Measurements from ENCODE around the gene ISG20L2. TPM values are rescaled to one million over a fixed set of nuclear protein-coding genes. Genes with fewer than 3 reads are reported as not detected.

Gene ISG20L2
- polyA plus RNA-seq, 3 donors = 17.2 to 23.5 (median 18.1) TPM

DNA sequence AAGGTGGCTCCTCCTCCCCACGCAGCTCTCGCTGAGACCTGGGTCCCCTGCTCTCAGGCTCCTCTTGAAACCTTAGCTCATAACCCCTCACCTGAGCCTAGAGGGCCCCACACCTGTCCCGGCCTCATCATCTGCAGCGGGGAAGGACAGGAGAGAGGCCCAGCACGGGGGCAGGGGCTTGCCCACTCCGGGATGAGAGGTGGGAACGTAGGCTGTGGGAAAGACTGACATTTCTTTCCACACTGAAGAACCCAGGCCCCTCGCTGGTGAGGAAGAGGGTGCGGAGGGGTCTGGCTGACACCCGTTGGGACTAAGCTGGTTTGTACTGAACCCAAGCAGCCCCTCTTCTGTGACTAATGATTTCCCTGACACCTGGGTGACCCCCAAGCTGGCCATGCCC lies 37.4 kb downstream of the ISG20L2 start:
- Histone ChIP-seq H3K79me2 (ENCODE audit: insufficient read depth, low read length) (no peaks in the 10 kb centered on the region), H4K20me1 (ENCODE audit: insufficient read depth, low read length) (no peaks in the 10 kb centered on the region), H3K9me3 (replicated peaks in 1 of 2; ENCODE audit: control insufficient read depth in 1 of 2, insufficient read depth in 1 of 2, low read length in 2 of 2) (peaks cover 0 to 11% of the 10 kb centered on the region in 2 donors), H3K27ac (ENCODE audit: low read depth in 1 of 2, low read length in 2 of 2) (no peak overlapping the region), H3K27me3 (ENCODE audit: control insufficient read depth in 2 of 2, insufficient read depth in 2 of 2, low read length in 2 of 2) (peaks cover 33 to 61% of the 10 kb centered on the region in 2 donors), H3K4me3 (replicated peaks in 1 of 3; ENCODE audit: low read depth in 2 of 3, low read length in 3 of 3) (no peak overlapping the region), H3K9ac (ENCODE audit: insufficient read depth, low read length, poor library complexity, severe bottlenecking) (no peak overlapping the region), H2AFZ (ENCODE audit: insufficient read depth, low read depth, low read length, poor library complexity, severe bottlenecking) (no peak overlapping the region), H3K36me3 (replicated peaks in 1 of 2; ENCODE audit: control insufficient read depth in 1 of 2, insufficient read depth in 2 of 2, low read length in 2 of 2) (no peaks in the 10 kb centered on the region), H3K4me1 (ENCODE audit: control insufficient read depth in 1 of 2, insufficient read depth in 2 of 2, low read length in 2 of 2) (peaks cover 2 to 10% of the 10 kb centered on the region in 2 donors), H3K4me2 (replicated peaks; ENCODE audit: extremely low read depth, low read length, poor library complexity, severe bottlenecking) (no peak overlapping the region)
- peaks cover 0 to 15% (median 7%) of the 10 kb centered on the region in 7 donors for H3K9me3 Mint-ChIP-seq
- no peak for DNase-seq
- TF ChIP-seq, protein P1, sequence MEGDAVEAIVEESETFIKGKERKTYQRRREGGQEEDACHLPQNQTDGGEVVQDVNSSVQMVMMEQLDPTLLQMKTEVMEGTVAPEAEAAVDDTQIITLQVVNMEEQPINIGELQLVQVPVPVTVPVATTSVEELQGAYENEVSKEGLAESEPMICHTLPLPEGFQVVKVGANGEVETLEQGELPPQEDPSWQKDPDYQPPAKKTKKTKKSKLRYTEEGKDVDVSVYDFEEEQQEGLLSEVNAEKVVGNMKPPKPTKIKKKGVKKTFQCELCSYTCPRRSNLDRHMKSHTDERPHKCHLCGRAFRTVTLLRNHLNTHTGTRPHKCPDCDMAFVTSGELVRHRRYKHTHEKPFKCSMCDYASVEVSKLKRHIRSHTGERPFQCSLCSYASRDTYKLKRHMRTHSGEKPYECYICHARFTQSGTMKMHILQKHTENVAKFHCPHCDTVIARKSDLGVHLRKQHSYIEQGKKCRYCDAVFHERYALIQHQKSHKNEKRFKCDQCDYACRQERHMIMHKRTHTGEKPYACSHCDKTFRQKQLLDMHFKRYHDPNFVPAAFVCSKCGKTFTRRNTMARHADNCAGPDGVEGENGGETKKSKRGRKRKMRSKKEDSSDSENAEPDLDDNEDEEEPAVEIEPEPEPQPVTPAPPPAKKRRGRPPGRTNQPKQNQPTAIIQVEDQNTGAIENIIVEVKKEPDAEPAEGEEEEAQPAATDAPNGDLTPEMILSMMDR (IDR thresholded peaks at IDR 0.05) = no peak
- intact Hi-C loops (cut with micrococcal nuclease) = loop anchor here (10.0 kb wide), 2 partner anchors 164 to 194 kb away; partner anchors contain the start of gene INSRR (in 1 of the 2)
- H3K27me3 Mint-ChIP-seq (ENCODE audit: low read depth in 3 of 3) = peaks cover 61 to 78% (median 73%) of the 10 kb centered on the region in 3 donors
- no peak overlapping the region for H3K27ac Mint-ChIP-seq
- peaks cover 24% of the 10 kb centered on the region for H3K4me1 Mint-ChIP-seq
- H3K4me3 Mint-ChIP-seq = peak overlapping the region in 1 of 2 donors; percentile 76
- 59% methylated on average over 6 of the region's 10 CpGs for WGBS (ENCODE audit: insufficient coverage)
- peaks cover 0 to 2% of the 10 kb centered on the region in 2 donors for H3K36me3 Mint-ChIP-seq

DNA sequence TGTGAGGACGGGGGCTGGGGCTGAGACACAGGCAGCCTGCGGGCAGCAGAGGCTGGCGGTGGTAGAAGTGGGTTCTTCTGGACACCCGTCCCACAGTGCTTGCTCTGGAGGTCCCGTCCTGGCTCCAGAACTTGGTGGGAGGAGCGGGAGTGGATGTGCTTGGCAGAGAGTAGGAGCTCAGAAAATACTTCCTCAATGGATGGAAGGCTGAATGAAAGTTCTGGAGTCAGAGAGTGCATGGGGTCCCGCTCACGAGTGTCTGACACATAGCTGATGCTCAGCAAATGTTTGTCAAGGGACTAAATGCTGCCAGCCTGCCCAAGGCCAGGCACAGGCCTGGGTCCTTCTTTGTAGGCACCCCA lies 37.9 kb downstream of the ISG20L2 start:
- Histone ChIP-seq H3K4me1 (ENCODE audit: control insufficient read depth in 1 of 2, insufficient read depth in 2 of 2, low read length in 2 of 2) (peaks cover 2 to 10% of the 10 kb centered on the region in 2 donors), H3K27me3 (ENCODE audit: control insufficient read depth in 2 of 2, insufficient read depth in 2 of 2, low read length in 2 of 2) (peaks cover 33 to 61% of the 10 kb centered on the region in 2 donors)

More for the DNA sequence above, 37.9 kb downstream of the ISG20L2 start:
- no peaks in the 10 kb centered on the region for H3K79me2 ChIP-seq (ENCODE audit: insufficient read depth, low read length)
- H2AFZ ChIP-seq (ENCODE audit: insufficient read depth, low read depth, low read length, poor library complexity, severe bottlenecking) = no peak overlapping the region
- H3K4me1 Mint-ChIP-seq = peaks cover 24% of the 10 kb centered on the region
- no peak overlapping the region for H3K27ac Mint-ChIP-seq
- WGBS (ENCODE audit: insufficient coverage) = 59% methylated on average over 8 of the region's 8 CpGs
- TF ChIP-seq, protein P1 (IDR thresholded peaks at IDR 0.05) = no peak
- H3K36me3 ChIP-seq (replicated peaks in 1 of 2; ENCODE audit: control insufficient read depth in 1 of 2, insufficient read depth in 2 of 2, low read length in 2 of 2) = no peaks in the 10 kb centered on the region
- peaks cover 0 to 11% of the 10 kb centered on the region in 2 donors for H3K9me3 ChIP-seq (replicated peaks in 1 of 2; ENCODE audit: control insufficient read depth in 1 of 2, insufficient read depth in 1 of 2, low read length in 2 of 2)
- no peak overlapping the region for H3K9ac ChIP-seq (ENCODE audit: insufficient read depth, low read length, poor library complexity, severe bottlenecking)
- H3K4me3 ChIP-seq (replicated peaks in 1 of 3; ENCODE audit: low read depth in 2 of 3, low read length in 3 of 3) = no peak overlapping the region
- H3K4me2 ChIP-seq (replicated peaks; ENCODE audit: extremely low read depth, low read length, poor library complexity, severe bottlenecking) = no peak overlapping the region
- H3K27me3 Mint-ChIP-seq (ENCODE audit: low read depth in 3 of 3) = peaks cover 63 to 79% (median 76%) of the 10 kb centered on the region in 3 donors
- no peak for DNase-seq
- H3K27ac ChIP-seq (ENCODE audit: low read depth in 1 of 2, low read length in 2 of 2) = no peak overlapping the region
- peak overlapping the region in 1 of 2 donors; percentile 91 for H3K4me3 Mint-ChIP-seq
- intact Hi-C loops (cut with micrococcal nuclease) = loop anchor here (10.0 kb wide), 2 partner anchors 164 to 194 kb away; partner anchors contain the start of gene INSRR (in 1 of the 2)
- H3K9me3 Mint-ChIP-seq = peaks cover 0 to 15% (median 7%) of the 10 kb centered on the region in 7 donors
- peaks cover 0 to 2% of the 10 kb centered on the region in 2 donors for H3K36me3 Mint-ChIP-seq
- H4K20me1 ChIP-seq (ENCODE audit: insufficient read depth, low read length) = no peaks in the 10 kb centered on the region
